Endodermal cell (in vitro differentiated cells): ENCODE results near the gene ZNF124. TPM values are rescaled to one million over a fixed set of nuclear protein-coding genes. Genes with fewer than 3 reads are reported as not detected.

Source experiments
- DNase-seq: peaks from one replicate; pipeline ENCODE4 v3.0.0-alpha.2; 2017
- H3K27ac ChIP-seq: 2 replicates; pipeline ENCODE4 v1.5.1; 2013; ENCODE audit warnings: mild to moderate bottlenecking, low read depth, low read length, moderate library complexity
- H3K27me3 ChIP-seq: 2 replicates; pipeline ENCODE4 v1.6.1; 2013; ENCODE audit warnings: mild to moderate bottlenecking, low read length, moderate library complexity; ENCODE audit not compliant: insufficient read depth, control insufficient read depth, poor library complexity, severe bottlenecking
- H3K36me3 ChIP-seq: 2 replicates; pipeline ENCODE4 v1.7.0; 2013; ENCODE audit warnings: mild to moderate bottlenecking, low read length, moderate library complexity; ENCODE audit not compliant: control insufficient read depth, insufficient read depth
- H3K4me1 ChIP-seq: one replicate; pipeline ENCODE4 v1.7.0; 2013; ENCODE audit warnings: low read length; ENCODE audit not compliant: control insufficient read depth, insufficient read depth
- H3K4me3 ChIP-seq: 2 replicates; pipeline ENCODE4 v1.5.1; 2013; ENCODE audit warnings: mild to moderate bottlenecking, low read length, moderate library complexity
- H3K9ac ChIP-seq: 2 replicates; pipeline ENCODE4 v1.6.1; 2013; ENCODE audit warnings: mild to moderate bottlenecking, low read length, moderate library complexity; ENCODE audit not compliant: poor library complexity, severe bottlenecking; ENCODE audit errors: extremely low read depth
- H3K9me3 ChIP-seq: 2 replicates; pipeline ENCODE4 v1.6.1; 2013; ENCODE audit warnings: mild to moderate bottlenecking, low read length, moderate library complexity; ENCODE audit not compliant: control insufficient read depth
- H3K27ac Mint-ChIP-seq: 2 replicates; pipeline ENCODE4 v1.8.0; 2020; ENCODE audit warnings: mixed read lengths
- H3K27me3 Mint-ChIP-seq: 2 replicates; pipeline ENCODE4 v1.8.0; 2021; ENCODE audit warnings: mild to moderate bottlenecking, mixed read lengths; ENCODE audit not compliant: insufficient read depth
- H3K36me3 Mint-ChIP-seq: 2 replicates; pipeline ENCODE4 v1.8.0; 2020; ENCODE audit warnings: low read depth, mixed read lengths
- H3K4me1 Mint-ChIP-seq: 2 replicates; pipeline ENCODE4 v1.8.0; 2020; ENCODE audit warnings: mixed read lengths
- H3K4me3 Mint-ChIP-seq: 2 replicates; pipeline ENCODE4 v1.8.0; 2020; ENCODE audit warnings: mild to moderate bottlenecking, moderate library complexity, mixed read lengths
- H3K9me3 Mint-ChIP-seq: 2 replicates; pipeline ENCODE4 v1.8.0; 2020; ENCODE audit warnings: mild to moderate bottlenecking, mixed read lengths
- WGBS, 2 experiments: methylation state at CpG; one replicate each; pipeline versions ENCODE4 v1.1.5 to v1.1.7; 2013; ENCODE audit warnings: missing lambda C conversion rate in 2 of 2, mixed read lengths in 1 of 2; ENCODE audit not compliant: insufficient coverage in 1 of 2, insufficient read length in 1 of 2; 5-methylcytosine and 5-hydroxymethylcytosine counted together
- total RNA-seq, 2 donors: library from RNA; stranded (reverse); fragmentation: NEBNext Ultra II Directional in 1 of 2; extraction: Animal tissue kit (Norgen Biotek cat#: 25700) in 1 of 2; gene quantifications; 2 replicates in 1 of 2; 3 replicates in 1 of 2; pipeline ENCODE4 v1.2.1, GENCODE V29; 2021
- TF ChIP-seq, protein P1 (sequence below): fragments of 200-600 bp; sonication (generic); conservative IDR thresholded peaks from 2 replicates; pipeline ENCODE4 v1.5.0; 2021; ENCODE audit warnings: antibody characterized with exemption, mild to moderate bottlenecking

ZNF124 gene
- total RNA-seq, 2 donors from 2014 or later = 93.3 to 101 TPM

GRCh38 chr1:247177755-247178154, 5.9 kb upstream of the ZNF124 start:
- H3K9ac ChIP-seq = no peak overlapping the region
- H3K27ac ChIP-seq = no peak overlapping the region
- DNase-seq = no peak
- H3K4me1 ChIP-seq = no peaks in the 10 kb centered on the region
- H3K4me1 Mint-ChIP-seq = no peaks in the 10 kb centered on the region
- H3K4me3 Mint-ChIP-seq = no peak overlapping the region
- H3K27me3 ChIP-seq = no peaks in the 10 kb centered on the region
- no peak overlapping the region for H3K27ac Mint-ChIP-seq
- H3K36me3 Mint-ChIP-seq = no peaks in the 10 kb centered on the region
- no peaks in the 10 kb centered on the region for H3K9me3 Mint-ChIP-seq
- TF ChIP-seq, protein P1, sequence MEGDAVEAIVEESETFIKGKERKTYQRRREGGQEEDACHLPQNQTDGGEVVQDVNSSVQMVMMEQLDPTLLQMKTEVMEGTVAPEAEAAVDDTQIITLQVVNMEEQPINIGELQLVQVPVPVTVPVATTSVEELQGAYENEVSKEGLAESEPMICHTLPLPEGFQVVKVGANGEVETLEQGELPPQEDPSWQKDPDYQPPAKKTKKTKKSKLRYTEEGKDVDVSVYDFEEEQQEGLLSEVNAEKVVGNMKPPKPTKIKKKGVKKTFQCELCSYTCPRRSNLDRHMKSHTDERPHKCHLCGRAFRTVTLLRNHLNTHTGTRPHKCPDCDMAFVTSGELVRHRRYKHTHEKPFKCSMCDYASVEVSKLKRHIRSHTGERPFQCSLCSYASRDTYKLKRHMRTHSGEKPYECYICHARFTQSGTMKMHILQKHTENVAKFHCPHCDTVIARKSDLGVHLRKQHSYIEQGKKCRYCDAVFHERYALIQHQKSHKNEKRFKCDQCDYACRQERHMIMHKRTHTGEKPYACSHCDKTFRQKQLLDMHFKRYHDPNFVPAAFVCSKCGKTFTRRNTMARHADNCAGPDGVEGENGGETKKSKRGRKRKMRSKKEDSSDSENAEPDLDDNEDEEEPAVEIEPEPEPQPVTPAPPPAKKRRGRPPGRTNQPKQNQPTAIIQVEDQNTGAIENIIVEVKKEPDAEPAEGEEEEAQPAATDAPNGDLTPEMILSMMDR = no peak
- no peaks in the 10 kb centered on the region for H3K9me3 ChIP-seq
- H3K4me3 ChIP-seq = no peak overlapping the region
- H3K36me3 ChIP-seq = no peaks in the 10 kb centered on the region
- peaks cover 11% of the 10 kb centered on the region for H3K27me3 Mint-ChIP-seq

DNA sequence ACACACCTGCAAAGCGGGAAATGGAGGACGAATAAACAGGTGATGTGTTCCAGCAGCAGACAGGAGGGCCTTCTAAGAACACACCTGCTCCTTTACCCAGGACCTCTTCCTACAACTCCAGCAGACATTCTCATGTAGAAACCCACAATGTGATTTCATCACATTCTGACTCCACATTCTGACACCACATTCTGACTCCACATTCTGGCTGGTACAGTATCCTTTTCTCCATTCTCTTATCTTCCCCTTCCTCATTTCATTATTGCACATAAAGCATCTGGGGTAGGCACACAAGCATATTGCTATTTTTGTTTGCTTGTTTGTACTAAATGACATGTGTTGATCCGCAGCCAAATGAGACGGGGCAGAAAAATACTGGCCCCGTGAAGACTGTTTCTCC, 3.6 kb upstream of the ZNF124 start:
- TF ChIP-seq, protein P1 = no peak
- Histone ChIP-seq H3K9me3 (no peaks in the 10 kb centered on the region), H3K36me3 (no peaks in the 10 kb centered on the region), H3K4me1 (no peaks in the 10 kb centered on the region), H3K4me3 (no peak overlapping the region), H3K27ac (no peak overlapping the region), H3K9ac (no peak overlapping the region), H3K27me3 (no peaks in the 10 kb centered on the region)
- H3K36me3 Mint-ChIP-seq = peaks cover 1% of the 10 kb centered on the region
- no peak for DNase-seq
- 87 to 93% methylated on average over 2 to 5 of the region's 5 CpGs for WGBS, 2 experiments
- no peaks in the 10 kb centered on the region for H3K9me3 Mint-ChIP-seq
- peaks cover 14% of the 10 kb centered on the region for H3K27me3 Mint-ChIP-seq
- H3K4me1 Mint-ChIP-seq = no peaks in the 10 kb centered on the region
- H3K27ac Mint-ChIP-seq = no peak overlapping the region
- H3K4me3 Mint-ChIP-seq = no peak overlapping the region

GRCh38 chr1:247173431-247173830, 1.6 kb upstream of the ZNF124 start:
- Mint-ChIP-seq H3K27me3 (peaks cover 14% of the 10 kb centered on the region), H3K36me3 (peaks cover 16% of the 10 kb centered on the region), H3K4me1 (peaks cover 4% of the 10 kb centered on the region), H3K27ac (no peak overlapping the region), H3K9me3 (peaks cover 9% of the 10 kb centered on the region), H3K4me3 (no peak overlapping the region)
- DNase-seq = no peak
- no peak overlapping the region for H3K4me3 ChIP-seq
- H3K27ac ChIP-seq = no peak overlapping the region
- no peaks in the 10 kb centered on the region for H3K4me1 ChIP-seq
- no peaks in the 10 kb centered on the region for H3K27me3 ChIP-seq
- 86 to 94% methylated on average over 2 of the region's 2 CpGs for WGBS, 2 experiments
- no peak overlapping the region for H3K9ac ChIP-seq
- H3K36me3 ChIP-seq = peaks cover 8% of the 10 kb centered on the region
- TF ChIP-seq, protein P1 = no peak
- peaks cover 3% of the 10 kb centered on the region for H3K9me3 ChIP-seq
